ENCODE measurements around the gene FAM53A.

DNA sequence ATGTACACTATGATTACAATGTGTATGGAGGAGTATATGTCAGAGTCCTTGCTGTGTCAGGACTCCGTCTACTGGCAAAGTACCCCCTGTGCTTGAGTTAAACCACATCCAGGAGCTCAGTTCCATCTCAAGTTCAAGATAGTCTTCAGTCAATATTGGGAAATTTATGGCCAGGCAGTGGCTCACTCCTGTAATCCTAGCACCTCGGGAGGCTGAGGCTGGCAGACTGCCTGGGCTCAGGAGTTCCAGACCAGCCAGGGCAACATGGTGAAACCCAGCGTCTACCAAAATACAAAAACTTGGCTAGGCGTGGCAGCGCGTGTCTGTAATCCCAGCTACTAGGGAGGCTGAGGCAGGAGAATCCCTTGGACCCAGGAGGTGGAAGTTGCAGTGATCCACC lies 22.2 kb upstream of the FAM53A start:
- TF ChIP-seq SP1 (IDR thresholded peaks at IDR 0.05) (no peak), BHLHE40 (IDR thresholded peaks at IDR 0.05; ENCODE audit: borderline replicate concordance) (no peak), FOXM1 (IDR thresholded peaks at IDR 0.05; ENCODE audit: borderline replicate concordance) (no peak), SUZ12 (IDR thresholded peaks at IDR 0.05) (no peak), HDGF (IDR thresholded peaks at IDR 0.05; ENCODE audit: borderline replicate concordance) (no peak)
